CD14-positive monocyte (primary cell): ENCODE data around the gene TACC2. TPM values are rescaled to one million over a fixed set of nuclear protein-coding genes. Genes with fewer than 3 reads are reported as not detected.

Source experiments
- DNase-seq, 3 donors: peaks; one replicate each; pipeline ENCODE4 v3.0.0-alpha.2; 2011 to 2022
- H2AFZ ChIP-seq: 2 replicates; pipeline ENCODE4 v1.6.0; 2012; ENCODE audit warnings: mild to moderate bottlenecking, low read depth, low read length, inconsistent platforms; ENCODE audit not compliant: insufficient read depth, poor library complexity, severe bottlenecking
- H3K27ac ChIP-seq, 2 donors: 1 replicate in 1 of 2; 2 replicates in 1 of 2; pipeline ENCODE4 v1.5.1; 2012 to 2013; ENCODE audit warnings: low read length in 2 of 2, control low read depth in 1 of 2, inconsistent platforms in 1 of 2, low read depth in 1 of 2, mild to moderate bottlenecking in 1 of 2
- H3K27me3 ChIP-seq, 2 donors: one replicate each; pipeline versions ENCODE4 v1.6.0 to v1.6.1; 2011 to 2013; ENCODE audit warnings: low read length in 2 of 2; ENCODE audit not compliant: control insufficient read depth in 2 of 2, insufficient read depth in 2 of 2
- H3K36me3 ChIP-seq, 2 donors: replicated peaks in 1 of 2; 1 replicate in 1 of 2; 2 replicates in 1 of 2; pipeline versions ENCODE4 v1.5.1 to v1.6.1; 2012 to 2013; ENCODE audit warnings: low read length in 2 of 2, control low read depth in 1 of 2, inconsistent platforms in 1 of 2, mild to moderate bottlenecking in 1 of 2; ENCODE audit not compliant: insufficient read depth in 2 of 2, control insufficient read depth in 1 of 2
- H3K4me1 ChIP-seq, 2 donors: 1 replicate in 1 of 2; 2 replicates in 1 of 2; pipeline versions ENCODE4 v1.5.1 to v1.6.1; 2012 to 2013; ENCODE audit warnings: low read length in 2 of 2, control low read depth in 1 of 2, inconsistent platforms in 1 of 2, mild to moderate bottlenecking in 1 of 2, moderate library complexity in 1 of 2; ENCODE audit not compliant: insufficient read depth in 2 of 2, control insufficient read depth in 1 of 2
- H3K4me2 ChIP-seq: replicated peaks from 2 replicates; pipeline ENCODE3; 2012; ENCODE audit warnings: low read length, moderate library complexity, mild to moderate bottlenecking; ENCODE audit not compliant: poor library complexity, severe bottlenecking; ENCODE audit errors: extremely low read depth
- H3K4me3 ChIP-seq, 3 experiments: fragments of 200-600 bp in 1 of 3; sonication (generic) in 1 of 3; replicated peaks in 1 of 3; 1 replicate in 2 of 3; 2 replicates in 1 of 3; pipeline ENCODE4 v1.5.1; 2011 to 2013; ENCODE audit warnings: low read length in 3 of 3, mild to moderate bottlenecking in 3 of 3, control low read depth in 2 of 3, low read depth in 2 of 3, inconsistent platforms in 1 of 3, moderate library complexity in 1 of 3
- H3K79me2 ChIP-seq: 2 replicates; pipeline ENCODE4 v1.6.0; 2012; ENCODE audit warnings: mild to moderate bottlenecking, control low read depth, inconsistent platforms, low read length, moderate library complexity; ENCODE audit not compliant: insufficient read depth
- H3K9ac ChIP-seq: 2 replicates; pipeline ENCODE4 v1.6.0; 2017; ENCODE audit warnings: low read length, mild to moderate bottlenecking; ENCODE audit not compliant: insufficient read depth, poor library complexity, severe bottlenecking
- H3K9me3 ChIP-seq, 2 donors: replicated peaks in 1 of 2; 1 replicate in 1 of 2; 2 replicates in 1 of 2; pipeline versions ENCODE4 v1.5.1 to v1.6.1; 2012 to 2013; ENCODE audit warnings: low read length in 2 of 2, control low read depth in 1 of 2; ENCODE audit not compliant: control insufficient read depth in 1 of 2, insufficient read depth in 1 of 2
- H4K20me1 ChIP-seq: 2 replicates; pipeline ENCODE4 v1.6.0; 2012; ENCODE audit warnings: mild to moderate bottlenecking, low read length, control low read depth, moderate library complexity; ENCODE audit not compliant: insufficient read depth
- H3K27ac Mint-ChIP-seq, 7 donors: one replicate each; pipeline ENCODE4 v1.8.0; 2020; ENCODE audit warnings: mild to moderate bottlenecking in 7 of 7, mixed read lengths in 7 of 7, moderate library complexity in 6 of 7, inconsistent platforms in 2 of 7
- H3K27me3 Mint-ChIP-seq, 3 donors: one replicate each; pipeline ENCODE4 v1.8.0; 2021 to 2022; ENCODE audit warnings: low read depth in 3 of 3, mild to moderate bottlenecking in 3 of 3, mixed read lengths in 3 of 3, moderate library complexity in 3 of 3, inconsistent platforms in 1 of 3
- H3K36me3 Mint-ChIP-seq, 2 donors: one replicate each; pipeline ENCODE4 v1.8.0; 2020; ENCODE audit warnings: mixed read lengths in 2 of 2, inconsistent platforms in 1 of 2, mild to moderate bottlenecking in 1 of 2
- H3K4me1 Mint-ChIP-seq: one replicate; pipeline ENCODE4 v1.8.0; 2020; ENCODE audit warnings: mild to moderate bottlenecking, mixed read lengths
- H3K4me3 Mint-ChIP-seq, 2 donors: one replicate each; pipeline ENCODE4 v1.8.0; 2020; ENCODE audit warnings: mild to moderate bottlenecking in 2 of 2, mixed read lengths in 2 of 2, moderate library complexity in 1 of 2
- H3K9me3 Mint-ChIP-seq, 7 donors: one replicate each; pipeline ENCODE4 v1.8.0; 2020 to 2022; ENCODE audit warnings: mixed read lengths in 7 of 7, mild to moderate bottlenecking in 6 of 7, moderate library complexity in 6 of 7, inconsistent platforms in 2 of 7
- WGBS: methylation state at CpG from one replicate; pipeline ENCODE4 v1.1.5; 2013; ENCODE audit warnings: missing lambda C conversion rate; ENCODE audit not compliant: insufficient coverage; 5-methylcytosine and 5-hydroxymethylcytosine counted together
- intact Hi-C, 2 donors: fragments of 100-400 bp; cut with micrococcal nuclease; formaldehyde crosslinking; loops; one replicate each; pipeline versions ENCODE4 v1.15.0 to v1.15.1; 2023
- polyA plus RNA-seq, 3 donors: library from polyadenylated mRNA; depleted of rRNA in 1 of 3; unstranded in 2 of 3; stranded (reverse) in 1 of 3; fragments of 300-500 nt in 2 of 3; fragments of >200 nt in 1 of 3; fragmentation: Illumina TruSeq in 2 of 3; gene quantifications; 1 replicate in 2 of 3; 2 replicates in 1 of 3; pipeline ENCODE4 v1.2.3, GENCODE V29; 2012 to 2021
- TF ChIP-seq, protein P1 (sequence below): fragments of 200-600 bp; IDR thresholded peaks from one replicate; pipeline ENCODE4 v1.8.0; 2022; ENCODE audit warnings: antibody characterized with exemption, mild to moderate bottlenecking

Gene TACC2
- polyA plus RNA-seq, 3 donors, result 0.03 TPM; not detected in 2

DNA sequence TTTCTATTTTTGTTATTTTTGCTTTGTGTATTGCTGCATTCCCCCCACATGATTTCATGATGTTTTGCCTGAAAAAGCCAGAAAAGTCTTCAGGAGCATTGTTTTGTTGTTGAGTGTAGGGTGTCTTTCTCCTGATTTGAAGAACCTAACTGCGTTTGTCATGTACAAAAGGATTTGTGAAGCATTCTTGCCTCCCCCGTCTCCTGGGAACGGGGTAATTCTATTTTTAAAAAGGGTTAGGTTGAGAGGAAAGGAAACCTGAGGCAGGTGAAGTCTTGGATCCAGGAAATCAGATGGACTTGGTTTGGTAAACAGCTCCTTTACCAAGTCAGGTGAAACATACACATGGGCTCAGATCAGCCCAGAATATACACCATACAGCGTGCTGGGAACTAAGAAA, 256.2 kb downstream of the TACC2 start:
- TF ChIP-seq, protein P1, sequence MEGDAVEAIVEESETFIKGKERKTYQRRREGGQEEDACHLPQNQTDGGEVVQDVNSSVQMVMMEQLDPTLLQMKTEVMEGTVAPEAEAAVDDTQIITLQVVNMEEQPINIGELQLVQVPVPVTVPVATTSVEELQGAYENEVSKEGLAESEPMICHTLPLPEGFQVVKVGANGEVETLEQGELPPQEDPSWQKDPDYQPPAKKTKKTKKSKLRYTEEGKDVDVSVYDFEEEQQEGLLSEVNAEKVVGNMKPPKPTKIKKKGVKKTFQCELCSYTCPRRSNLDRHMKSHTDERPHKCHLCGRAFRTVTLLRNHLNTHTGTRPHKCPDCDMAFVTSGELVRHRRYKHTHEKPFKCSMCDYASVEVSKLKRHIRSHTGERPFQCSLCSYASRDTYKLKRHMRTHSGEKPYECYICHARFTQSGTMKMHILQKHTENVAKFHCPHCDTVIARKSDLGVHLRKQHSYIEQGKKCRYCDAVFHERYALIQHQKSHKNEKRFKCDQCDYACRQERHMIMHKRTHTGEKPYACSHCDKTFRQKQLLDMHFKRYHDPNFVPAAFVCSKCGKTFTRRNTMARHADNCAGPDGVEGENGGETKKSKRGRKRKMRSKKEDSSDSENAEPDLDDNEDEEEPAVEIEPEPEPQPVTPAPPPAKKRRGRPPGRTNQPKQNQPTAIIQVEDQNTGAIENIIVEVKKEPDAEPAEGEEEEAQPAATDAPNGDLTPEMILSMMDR, result no peak
- Mint-ChIP-seq H3K27ac (no peak overlapping the region), H3K36me3 (no peaks in the 10 kb centered on the region), H3K4me3 (no peak overlapping the region), H3K27me3 (peaks cover 2 to 5% (median 2%) of the 10 kb centered on the region in 3 donors), H3K4me1 (no peaks in the 10 kb centered on the region), H3K9me3 (no peaks in the 10 kb centered on the region)
- Histone ChIP-seq H3K4me1 (no peaks in the 10 kb centered on the region), H3K79me2 (no peaks in the 10 kb centered on the region), H3K36me3 (no peaks in the 10 kb centered on the region), H3K27me3 (no peaks in the 10 kb centered on the region), H3K9ac (no peak overlapping the region), H3K4me2 (no peak overlapping the region), H3K4me3 (no peak overlapping the region), H4K20me1 (no peaks in the 10 kb centered on the region), H3K9me3 (no peaks in the 10 kb centered on the region), H3K27ac (no peak overlapping the region), H2AFZ (no peak overlapping the region)
- no peak for DNase-seq
- no CpG with 5 or more reads among the region's 4 CpGs for WGBS
- intact Hi-C loops, result no loop called here

DNA sequence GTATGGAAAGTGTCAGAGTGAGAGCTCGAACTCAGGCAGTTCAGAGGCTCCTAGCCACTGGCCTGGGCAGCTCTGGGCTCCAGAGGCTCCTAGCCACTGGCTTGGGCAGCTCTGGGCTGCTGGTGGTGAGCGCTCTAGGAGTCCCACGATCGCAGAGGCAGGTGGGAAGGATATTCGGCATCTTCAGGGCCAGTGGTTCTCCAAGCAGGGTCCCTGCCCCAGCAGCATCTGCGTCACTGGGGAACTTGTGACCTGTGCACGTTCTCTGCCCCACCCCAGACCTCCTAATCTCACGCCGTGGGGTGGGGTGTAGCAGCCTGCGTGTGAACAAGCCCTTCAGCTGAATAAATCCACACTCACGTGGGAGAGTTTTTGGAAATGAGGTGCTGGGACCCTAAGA, 256.9 kb downstream of the TACC2 start:
- Histone ChIP-seq H3K9me3 (no peaks in the 10 kb centered on the region), H3K4me2 (no peak overlapping the region), H3K9ac (no peak overlapping the region), H4K20me1 (no peaks in the 10 kb centered on the region), H3K36me3 (no peaks in the 10 kb centered on the region), H3K27me3 (no peaks in the 10 kb centered on the region), H3K27ac (no peak overlapping the region), H2AFZ (no peak overlapping the region), H3K4me1 (no peaks in the 10 kb centered on the region), H3K79me2 (no peaks in the 10 kb centered on the region), H3K4me3 (no peak overlapping the region)
- TF ChIP-seq, protein P1, result no peak
- H3K27ac Mint-ChIP-seq, result no peak overlapping the region
- 44% methylated on average over 1 of the region's 11 CpGs for WGBS
- no peak for DNase-seq
- intact Hi-C loops, result no loop called here
- H3K27me3 Mint-ChIP-seq, result peaks cover 2 to 5% (median 5%) of the 10 kb centered on the region in 3 donors
- H3K9me3 Mint-ChIP-seq, result no peaks in the 10 kb centered on the region
- no peak overlapping the region for H3K4me3 Mint-ChIP-seq
- no peaks in the 10 kb centered on the region for H3K36me3 Mint-ChIP-seq
- no peaks in the 10 kb centered on the region for H3K4me1 Mint-ChIP-seq
